Progenitor cell of endocrine pancreas (in vitro differentiated cells): Measurements from ENCODE around the gene ATF4. TPM values are rescaled to one million over a fixed set of nuclear protein-coding genes. Genes with fewer than 3 reads are reported as not detected.
A peak's percentile ranks its signal among the peaks of the same experiment; 100 is the strongest.

Source experiments
- DNase-seq: peaks from one replicate; pipeline ENCODE4 v3.0.0; 2021; ENCODE audit warnings: low spot score; ENCODE audit not compliant: unreplicated experiment
- H3K27ac Mint-ChIP-seq: 2 replicates; pipeline ENCODE4 v1.8.0; 2021; ENCODE audit warnings: mild to moderate bottlenecking, moderate library complexity, mixed read lengths
- H3K27me3 Mint-ChIP-seq: 2 replicates; pipeline ENCODE4 v1.8.0; 2021; ENCODE audit warnings: mixed read lengths
- H3K36me3 Mint-ChIP-seq: 2 replicates; pipeline ENCODE4 v1.8.0; 2022; ENCODE audit warnings: mixed read lengths; ENCODE audit not compliant: insufficient read depth
- H3K4me1 Mint-ChIP-seq: 2 replicates; pipeline ENCODE4 v1.8.0; 2021; ENCODE audit warnings: low read depth, mixed read lengths
- H3K4me3 Mint-ChIP-seq: 2 replicates; pipeline ENCODE4 v1.8.0; 2021; ENCODE audit warnings: low read depth, mild to moderate bottlenecking, moderate library complexity, mixed read lengths
- H3K9me3 Mint-ChIP-seq: 2 replicates; pipeline ENCODE4 v1.8.0; 2021; ENCODE audit warnings: low read depth, mixed read lengths
- total RNA-seq: library from RNA; stranded (reverse); gene quantifications from 2 replicates; pipeline ENCODE4 v1.2.1, GENCODE V29; 2021
- TF ChIP-seq, protein P1 (sequence below): fragments of 200-600 bp; sonication (generic); IDR thresholded peaks from one replicate; pipeline ENCODE4 v1.5.0; 2021; ENCODE audit warnings: antibody characterized with exemption, mild to moderate bottlenecking; ENCODE audit not compliant: unreplicated experiment

The ATF4 gene
- total RNA-seq, 1 donor from 2014 or later, result 332 TPM

DNA sequence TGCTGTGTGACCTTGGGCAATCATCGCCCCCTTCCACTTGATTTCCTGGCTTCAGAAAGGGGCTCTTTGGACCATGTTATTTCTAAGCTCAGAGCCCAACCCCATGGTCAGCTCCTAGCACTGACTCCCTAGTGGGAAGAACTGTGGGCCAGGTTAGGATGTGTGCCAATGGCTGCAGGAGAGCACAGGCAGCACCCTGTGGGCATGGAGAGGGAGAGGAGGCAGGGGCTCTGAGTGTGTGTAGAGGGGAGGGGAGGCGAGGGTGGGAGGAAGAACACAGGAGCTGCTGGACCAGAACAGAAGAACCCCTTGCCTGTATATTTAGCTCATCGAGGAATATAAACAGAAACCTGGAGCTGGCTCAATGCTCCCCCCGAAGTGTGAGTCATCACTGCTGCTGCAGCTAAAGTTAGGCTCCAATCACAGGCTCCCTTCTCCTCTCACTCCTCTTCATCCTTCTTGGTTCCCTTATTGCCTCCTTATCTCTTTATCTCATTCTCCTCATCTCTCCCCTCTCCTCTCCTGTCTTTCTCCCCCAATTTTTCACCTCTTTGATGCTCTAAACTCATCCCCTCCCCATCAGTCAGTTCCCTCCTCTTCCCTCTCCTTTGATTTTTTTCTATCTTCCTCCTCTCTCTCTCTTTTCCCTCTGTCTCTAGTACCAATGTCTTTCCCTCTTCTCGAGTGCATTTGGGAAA is 26.7 kb downstream of the ATF4 start:
- Mint-ChIP-seq H3K4me3 (no peak overlapping the region), H3K27ac (no peak overlapping the region), H3K9me3 (no peaks in the 10 kb centered on the region), H3K4me1 (no peaks in the 10 kb centered on the region), H3K36me3 (no peaks in the 10 kb centered on the region), H3K27me3 (peaks cover 68% of the 10 kb centered on the region)
- DNase-seq, result no peak
- TF ChIP-seq, protein P1, sequence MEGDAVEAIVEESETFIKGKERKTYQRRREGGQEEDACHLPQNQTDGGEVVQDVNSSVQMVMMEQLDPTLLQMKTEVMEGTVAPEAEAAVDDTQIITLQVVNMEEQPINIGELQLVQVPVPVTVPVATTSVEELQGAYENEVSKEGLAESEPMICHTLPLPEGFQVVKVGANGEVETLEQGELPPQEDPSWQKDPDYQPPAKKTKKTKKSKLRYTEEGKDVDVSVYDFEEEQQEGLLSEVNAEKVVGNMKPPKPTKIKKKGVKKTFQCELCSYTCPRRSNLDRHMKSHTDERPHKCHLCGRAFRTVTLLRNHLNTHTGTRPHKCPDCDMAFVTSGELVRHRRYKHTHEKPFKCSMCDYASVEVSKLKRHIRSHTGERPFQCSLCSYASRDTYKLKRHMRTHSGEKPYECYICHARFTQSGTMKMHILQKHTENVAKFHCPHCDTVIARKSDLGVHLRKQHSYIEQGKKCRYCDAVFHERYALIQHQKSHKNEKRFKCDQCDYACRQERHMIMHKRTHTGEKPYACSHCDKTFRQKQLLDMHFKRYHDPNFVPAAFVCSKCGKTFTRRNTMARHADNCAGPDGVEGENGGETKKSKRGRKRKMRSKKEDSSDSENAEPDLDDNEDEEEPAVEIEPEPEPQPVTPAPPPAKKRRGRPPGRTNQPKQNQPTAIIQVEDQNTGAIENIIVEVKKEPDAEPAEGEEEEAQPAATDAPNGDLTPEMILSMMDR, result no peak

- Mint-ChIP-seq H3K36me3 (no peaks in the 10 kb centered on the region), H3K4me1 (no peaks in the 10 kb centered on the region), H3K4me3 (no peak overlapping the region), H3K27ac (no peak overlapping the region), H3K9me3 (no peaks in the 10 kb centered on the region), H3K27me3 (peaks cover 66% of the 10 kb centered on the region)
- TF ChIP-seq, protein P1, result no peak
- no peak for DNase-seq
These were observed 27.2 kb downstream of the ATF4 start for GRCh38 chr22:39547587-39547947.

DNA sequence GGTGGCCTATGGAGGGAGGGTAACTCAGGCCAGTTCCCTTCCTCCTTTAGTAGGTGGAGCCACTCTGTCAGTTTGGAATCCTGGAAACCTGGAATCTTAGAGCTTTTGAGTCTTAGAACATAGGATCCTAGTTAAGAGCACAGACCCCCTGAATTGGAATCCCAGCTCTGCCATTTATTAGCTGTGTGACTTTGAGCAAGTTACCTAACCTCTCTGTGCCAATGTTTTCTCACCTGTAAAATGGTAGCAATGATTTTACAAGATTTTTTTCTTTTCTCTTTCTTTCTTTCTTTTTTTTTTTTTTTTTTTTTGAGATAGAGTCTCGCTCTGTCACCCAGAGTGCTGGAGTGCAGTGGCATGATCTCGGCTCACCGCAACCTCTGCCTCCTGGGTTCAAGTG is 33.1 kb downstream of the ATF4 start:
- Mint-ChIP-seq H3K4me1 (peaks cover 1% of the 10 kb centered on the region), H3K27ac (no peak overlapping the region), H3K9me3 (no peaks in the 10 kb centered on the region), H3K36me3 (no peaks in the 10 kb centered on the region), H3K4me3 (no peak overlapping the region), H3K27me3 (peaks cover 63% of the 10 kb centered on the region)
- TF ChIP-seq, protein P1, result no peak
- no peak for DNase-seq

DNA sequence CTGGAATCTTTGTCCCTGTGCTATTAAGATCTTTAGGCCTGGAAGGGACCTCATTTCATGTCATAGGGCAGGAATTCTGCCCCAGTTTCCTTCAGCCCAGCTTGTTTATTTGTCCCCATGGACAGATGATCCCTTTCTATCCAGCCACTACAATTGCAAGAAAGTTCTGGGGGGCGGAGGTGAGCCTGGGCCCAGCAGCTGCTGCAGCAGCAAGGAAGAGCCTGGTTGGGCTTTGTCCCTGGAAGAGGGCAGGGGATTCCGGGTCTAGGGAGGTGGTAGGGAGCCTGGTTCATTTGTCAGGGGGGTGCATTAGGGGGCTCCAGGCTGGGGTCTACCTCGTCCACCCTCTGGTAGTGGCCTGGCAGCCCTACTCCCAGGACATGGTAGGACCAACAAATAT is 33.8 kb downstream of the ATF4 start:
- TF ChIP-seq, protein P1, result no peak
- Mint-ChIP-seq H3K4me1 (peaks cover 1% of the 10 kb centered on the region), H3K9me3 (no peaks in the 10 kb centered on the region), H3K36me3 (no peaks in the 10 kb centered on the region), H3K4me3 (no peak overlapping the region), H3K27me3 (peaks cover 67% of the 10 kb centered on the region), H3K27ac (no peak overlapping the region)
- no peak for DNase-seq

GRCh38 chr22:39556970-39557841 is 36.8 kb downstream of the ATF4 start:
- DNase-seq, result no peak
- no peaks in the 10 kb centered on the region for H3K9me3 Mint-ChIP-seq
- peak overlapping the region; percentile 41 for H3K4me3 Mint-ChIP-seq
- peaks cover 1% of the 10 kb centered on the region for H3K4me1 Mint-ChIP-seq
- no peaks in the 10 kb centered on the region for H3K36me3 Mint-ChIP-seq
- peaks cover 71% of the 10 kb centered on the region for H3K27me3 Mint-ChIP-seq
- TF ChIP-seq, protein P1, result no peak
- no peak overlapping the region for H3K27ac Mint-ChIP-seq
